Activated CD4-positive, CD25-positive, alpha-beta regulatory T cell treated with anti-CD3 and anti-CD28 coated beads, Interleukin-2, amount 50 U/mL, for 16 hours (primary cell): Measurements from ENCODE around the gene NLRP6.

Source experiments
- DNase-seq: peaks from one replicate; pipeline ENCODE4 v3.0.0-alpha.2; 2020; ENCODE audit warnings: low read depth, low spot score

The NLRP6 gene

DNA sequence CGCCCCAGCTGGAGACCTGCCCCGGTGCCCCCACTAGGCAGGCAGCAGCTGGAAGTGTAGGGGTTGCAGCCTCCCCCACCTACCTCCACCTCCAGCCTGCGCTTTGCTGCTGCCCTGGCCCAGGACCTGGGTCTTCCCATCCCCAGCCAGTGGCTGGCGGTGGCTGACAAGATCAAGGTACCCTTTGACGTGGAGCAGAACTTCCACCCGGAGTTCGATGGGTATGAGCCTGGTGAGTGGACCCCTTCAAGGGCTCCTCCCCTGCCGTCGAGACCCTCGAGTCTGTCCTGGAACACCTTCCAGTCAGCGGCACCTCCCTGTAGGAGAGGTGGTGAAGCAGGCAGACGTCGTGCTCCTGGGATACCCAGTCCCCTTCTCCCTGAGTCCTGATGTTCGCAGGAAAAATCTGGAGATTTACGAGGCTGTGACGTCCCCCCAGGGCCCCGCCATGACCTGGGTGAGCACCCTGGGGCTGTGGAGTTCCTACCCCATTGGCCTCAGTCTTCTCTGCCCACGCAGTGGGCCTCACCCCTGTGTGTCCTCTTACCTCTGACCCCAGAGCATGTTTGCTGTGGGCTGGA is 15.2 kb downstream of the NLRP6 start:
- no peak for DNase-seq

DNA sequence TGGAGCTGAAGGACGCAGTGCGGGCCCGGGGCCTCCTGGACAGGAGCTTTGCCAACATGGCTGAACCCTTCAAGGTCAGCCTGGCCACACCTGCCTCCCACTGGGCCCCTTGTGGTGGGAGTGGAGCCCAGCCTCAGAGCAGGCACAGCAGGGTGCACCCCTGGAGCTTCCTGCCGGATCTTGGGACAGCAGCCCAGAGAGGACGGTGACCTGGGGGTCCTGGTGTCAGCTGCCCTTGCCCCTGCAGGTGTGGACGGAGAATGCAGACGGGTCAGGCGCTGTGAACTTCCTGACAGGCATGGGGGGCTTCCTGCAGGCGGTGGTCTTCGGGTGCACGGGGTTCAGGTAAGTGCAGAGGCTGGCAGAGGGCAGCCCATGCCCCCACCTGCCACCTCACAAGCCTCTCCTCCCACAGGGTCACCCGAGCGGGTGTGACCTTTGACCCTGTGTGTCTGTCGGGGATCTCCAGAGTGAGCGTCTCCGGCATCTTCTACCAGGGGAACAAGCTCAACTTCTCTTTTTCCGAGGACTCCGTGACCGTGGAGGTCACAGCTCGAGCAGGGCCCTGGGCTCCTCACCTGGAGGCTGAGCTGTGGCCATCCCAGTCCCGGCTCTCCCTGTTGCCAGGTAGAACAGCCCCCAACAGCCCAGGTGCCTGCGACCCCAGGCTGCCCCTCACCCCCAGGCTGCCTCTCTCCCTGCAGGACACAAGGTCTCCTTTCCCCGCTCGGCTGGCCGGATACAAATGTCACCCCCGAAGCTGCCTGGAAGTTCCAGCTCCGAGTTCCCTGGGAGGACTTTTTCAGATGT is 15.8 kb downstream of the NLRP6 start:
- no peak for DNase-seq

DNA sequence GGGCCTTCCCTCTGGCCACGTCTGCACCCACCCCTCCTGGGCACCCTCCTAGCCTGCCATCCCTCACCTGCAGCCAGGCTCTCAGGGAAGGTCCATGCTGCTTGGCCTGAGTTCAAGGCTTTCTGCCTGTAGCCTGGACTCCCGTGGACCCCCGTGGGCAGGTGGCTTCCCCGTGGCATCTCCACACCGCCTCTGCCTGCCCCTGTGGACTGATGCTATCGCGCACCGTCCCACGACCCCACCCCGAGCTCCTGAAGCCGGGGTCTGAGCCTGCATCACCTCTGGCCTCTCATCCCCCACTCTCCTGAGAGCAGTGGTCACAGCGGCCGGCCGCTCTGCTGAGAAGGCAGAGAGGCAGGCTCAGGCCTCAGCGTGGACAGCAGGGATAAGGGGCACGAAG is 16.6 kb downstream of the NLRP6 start:
- DNase-seq = no peak

DNA sequence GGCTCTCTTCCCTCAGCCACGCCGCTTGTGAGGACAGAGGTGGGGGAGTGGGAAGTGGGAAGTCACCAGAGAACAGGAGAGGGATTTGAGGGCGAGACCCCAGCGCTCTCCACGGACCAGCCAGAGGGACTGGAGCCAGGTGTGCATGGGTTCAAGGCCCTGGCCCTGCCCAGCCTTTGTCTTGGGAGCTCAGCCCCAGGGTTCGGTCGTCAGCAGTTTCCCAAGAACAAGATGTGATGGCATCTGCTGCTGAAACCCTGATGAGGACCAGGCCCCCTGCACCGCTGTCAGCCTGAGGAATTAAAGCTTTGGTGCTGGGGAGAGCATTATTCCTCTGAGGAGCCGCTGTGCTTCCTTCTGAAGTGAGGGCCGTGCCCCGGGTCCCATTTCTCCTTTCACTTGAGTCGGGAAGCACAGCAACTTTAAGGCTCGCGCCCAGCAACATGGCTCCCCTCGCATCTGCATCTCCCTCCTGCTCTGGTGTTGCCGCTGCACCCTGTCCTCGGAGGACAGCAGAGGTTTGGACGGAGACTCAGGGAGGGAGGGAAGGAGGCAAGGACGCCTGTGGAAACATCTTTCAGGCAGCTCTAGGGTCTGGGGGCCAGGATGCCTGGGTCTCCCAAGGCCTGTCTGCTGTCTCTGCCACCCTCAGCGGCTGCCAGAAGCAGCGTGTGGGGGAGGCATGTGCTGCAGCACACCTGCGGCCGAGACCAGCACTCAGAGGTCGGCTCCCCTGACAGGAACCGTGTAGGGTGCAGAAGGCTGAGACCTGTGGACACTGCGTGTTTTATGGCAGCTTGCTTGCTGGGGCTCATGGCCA is 17.4 kb downstream of the NLRP6 start:
- no peak for DNase-seq

DNA sequence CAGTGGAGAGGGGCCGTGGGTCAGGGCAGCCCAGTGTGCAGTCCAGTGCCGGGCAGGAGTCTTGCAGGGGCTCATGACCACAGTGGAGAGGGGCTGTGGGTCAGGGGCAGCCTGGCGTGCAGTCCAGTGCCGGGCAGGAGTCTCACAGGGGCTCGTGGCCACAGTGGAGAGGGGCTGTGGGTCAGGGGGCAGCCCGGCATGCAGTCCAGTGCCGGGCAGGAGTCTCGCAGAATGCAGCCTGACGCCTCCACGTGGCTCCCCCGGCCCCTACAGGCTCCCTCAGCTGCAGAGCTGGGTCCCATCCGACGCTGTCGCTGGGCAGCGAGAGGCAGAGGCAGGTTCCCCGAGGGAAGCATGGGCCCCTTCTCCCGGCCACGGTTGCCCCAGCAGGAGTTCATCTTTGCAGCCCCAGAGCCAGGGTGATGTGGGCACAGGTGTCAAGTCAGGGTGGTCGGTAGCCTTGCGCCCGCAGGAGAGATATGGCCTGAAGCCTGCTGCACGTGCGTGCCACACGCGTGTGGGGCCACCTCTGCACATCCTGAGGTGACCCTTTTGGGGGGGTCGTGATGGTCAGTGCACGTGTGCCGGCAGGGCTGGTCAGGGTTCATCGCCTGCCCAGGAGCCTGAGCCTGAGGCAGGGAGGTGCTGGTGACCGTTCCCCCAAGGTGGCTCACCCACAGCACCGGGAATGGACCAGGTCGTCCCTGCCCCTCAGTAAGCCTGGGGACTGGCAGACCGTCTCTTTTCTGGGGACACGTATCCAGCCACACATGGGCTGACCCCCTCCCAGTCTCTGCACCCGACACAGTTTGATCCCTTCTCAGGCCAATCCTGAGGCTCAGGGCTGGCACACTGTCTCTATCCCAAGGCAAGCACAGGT is 18.2 kb downstream of the NLRP6 start:
- no peak for DNase-seq

DNA sequence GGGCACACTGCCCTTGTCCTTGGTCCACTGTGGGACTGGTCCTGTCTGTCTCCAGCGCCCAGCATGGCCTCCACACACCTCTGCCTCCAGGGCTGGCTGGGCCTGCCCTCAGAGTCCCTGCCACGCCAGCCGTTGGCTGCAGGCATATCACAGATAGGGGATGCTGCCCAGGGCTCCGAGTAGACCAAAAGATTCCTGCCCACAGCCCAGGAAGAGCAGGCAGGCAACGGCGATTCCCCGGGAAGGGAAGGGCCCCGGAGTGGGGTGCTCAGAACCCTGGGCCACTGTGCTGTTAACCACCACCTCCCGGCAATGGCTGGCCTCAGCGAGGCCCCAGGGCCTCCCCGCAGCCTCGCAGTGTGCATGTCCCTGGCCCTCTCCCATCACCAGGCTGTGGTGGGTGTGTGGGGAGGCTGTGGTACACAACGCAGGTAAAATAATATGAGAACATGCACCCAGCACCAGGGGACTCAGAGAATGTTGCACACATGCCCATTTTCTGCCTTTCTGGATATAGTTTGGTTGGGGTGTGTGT is 18.9 kb downstream of the NLRP6 start:
- DNase-seq = no peak

DNA sequence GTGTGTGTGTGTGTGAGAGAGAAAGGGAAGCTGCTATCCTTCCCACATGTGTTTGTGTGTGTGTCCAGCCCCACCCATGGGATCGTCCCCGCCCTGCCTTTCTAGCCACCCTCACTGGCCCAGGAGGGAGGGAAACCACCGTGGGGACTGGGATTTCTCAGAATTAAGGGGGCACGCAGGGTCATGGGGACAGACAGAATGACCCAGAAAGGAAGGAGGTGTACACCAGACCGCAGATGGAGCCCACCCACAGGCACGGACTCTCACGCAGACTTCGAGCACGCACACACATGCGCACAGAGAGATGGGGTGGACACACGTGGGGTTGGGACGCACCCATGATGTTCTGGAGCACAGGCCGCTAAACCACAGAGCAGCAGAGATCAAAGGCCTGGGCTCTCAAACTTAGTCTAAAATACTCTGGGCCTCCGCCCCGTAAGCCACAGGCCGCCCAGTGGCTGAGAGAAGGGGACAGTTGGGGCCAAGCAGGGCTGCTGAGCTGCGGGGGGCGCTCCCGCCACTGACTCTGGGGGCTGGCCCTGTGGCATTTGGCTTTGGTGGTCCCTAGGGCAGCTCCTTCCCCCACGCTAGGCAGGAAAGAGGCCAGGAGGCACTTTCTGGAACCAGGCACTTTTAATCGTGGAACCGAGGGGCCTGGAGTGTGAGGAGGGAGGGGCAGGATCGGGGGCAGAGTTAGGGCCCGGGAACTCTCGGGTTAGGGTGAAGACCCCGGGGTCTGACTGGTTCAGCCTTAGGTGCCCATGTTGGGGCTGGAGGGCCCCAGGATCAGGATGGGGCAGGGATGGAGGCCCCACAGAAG is 19.6 kb downstream of the NLRP6 start:
- DNase-seq = no peak

DNA sequence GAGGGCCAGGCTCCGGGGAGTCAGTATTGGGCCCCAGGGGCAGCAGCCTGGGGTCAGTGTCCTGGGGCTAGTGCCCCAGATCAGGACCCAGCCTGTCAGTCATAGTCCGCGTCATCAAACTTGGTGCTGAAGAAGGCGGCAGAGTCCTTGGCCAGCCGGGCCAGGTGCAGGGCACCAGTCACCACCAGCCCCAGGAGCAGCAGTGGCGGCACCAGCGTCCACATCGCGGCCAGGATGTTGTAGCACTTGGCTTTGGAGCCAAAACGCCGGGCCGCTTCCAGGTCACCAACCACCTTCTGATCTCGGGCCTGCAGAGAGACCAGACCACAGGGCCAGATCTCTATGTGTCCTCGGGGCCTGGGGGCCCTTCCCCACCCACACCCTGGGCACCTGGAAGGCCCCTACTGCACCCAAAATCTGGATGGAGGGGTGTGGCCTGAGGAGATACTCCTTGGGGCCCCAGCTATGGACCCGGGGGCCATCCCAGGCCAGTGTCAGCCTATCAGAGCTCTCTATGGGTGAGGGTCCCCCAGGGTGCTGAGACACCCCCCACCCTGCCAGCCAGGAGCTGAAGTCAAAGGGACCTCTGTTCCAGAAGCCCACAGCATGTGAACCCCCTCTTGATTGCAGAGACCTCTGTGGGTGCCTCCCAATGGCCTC is 20.3 kb downstream of the NLRP6 start:
- DNase-seq = no peak

DNA sequence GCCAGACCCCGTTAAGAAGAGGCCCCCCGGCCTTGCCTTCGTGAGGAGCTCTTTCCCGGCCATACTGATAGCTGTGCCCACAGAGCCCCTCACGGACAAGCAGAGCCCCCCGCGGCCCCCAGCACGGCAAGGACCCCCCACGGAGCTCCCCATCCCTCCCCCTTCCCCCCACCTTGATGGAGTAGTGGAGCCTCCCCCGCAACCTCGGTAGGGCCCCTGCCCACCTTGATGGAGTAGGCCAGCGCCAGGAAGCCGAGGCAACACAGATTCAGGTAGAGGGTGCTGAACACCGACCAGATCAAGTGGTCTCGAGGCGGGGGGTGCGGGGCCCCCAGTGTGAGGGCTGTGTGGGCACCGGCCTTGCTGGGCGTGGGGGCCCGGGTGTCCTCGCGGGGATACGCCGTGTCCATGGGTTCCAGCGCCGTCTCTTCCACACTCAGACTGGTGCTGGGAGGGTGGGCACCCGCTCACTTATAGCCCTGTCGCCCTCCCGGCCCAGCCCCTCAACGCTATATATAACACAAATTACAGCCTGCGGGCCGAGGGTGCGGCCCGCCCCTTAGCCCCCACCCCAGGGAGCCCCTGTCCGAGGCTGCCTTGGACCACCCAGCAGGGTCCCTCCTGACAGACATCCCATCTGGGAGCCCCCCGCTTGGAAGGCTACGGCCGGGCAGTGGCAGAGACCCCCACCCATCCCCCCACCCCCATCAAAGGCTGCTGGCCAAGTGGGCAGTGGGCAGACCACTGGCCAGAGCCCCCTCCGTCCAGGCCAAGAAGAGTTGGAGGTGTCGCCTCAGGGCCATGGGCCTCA is 21.1 kb downstream of the NLRP6 start, which contains the start of gene IFITM5:
TSS of gene IFITM5 (minus strand) at position 446 of the 811 bp plus-strand sequence. CDS start at position 410, 36 bp downstream.
- DNase-seq = no peak

DNA sequence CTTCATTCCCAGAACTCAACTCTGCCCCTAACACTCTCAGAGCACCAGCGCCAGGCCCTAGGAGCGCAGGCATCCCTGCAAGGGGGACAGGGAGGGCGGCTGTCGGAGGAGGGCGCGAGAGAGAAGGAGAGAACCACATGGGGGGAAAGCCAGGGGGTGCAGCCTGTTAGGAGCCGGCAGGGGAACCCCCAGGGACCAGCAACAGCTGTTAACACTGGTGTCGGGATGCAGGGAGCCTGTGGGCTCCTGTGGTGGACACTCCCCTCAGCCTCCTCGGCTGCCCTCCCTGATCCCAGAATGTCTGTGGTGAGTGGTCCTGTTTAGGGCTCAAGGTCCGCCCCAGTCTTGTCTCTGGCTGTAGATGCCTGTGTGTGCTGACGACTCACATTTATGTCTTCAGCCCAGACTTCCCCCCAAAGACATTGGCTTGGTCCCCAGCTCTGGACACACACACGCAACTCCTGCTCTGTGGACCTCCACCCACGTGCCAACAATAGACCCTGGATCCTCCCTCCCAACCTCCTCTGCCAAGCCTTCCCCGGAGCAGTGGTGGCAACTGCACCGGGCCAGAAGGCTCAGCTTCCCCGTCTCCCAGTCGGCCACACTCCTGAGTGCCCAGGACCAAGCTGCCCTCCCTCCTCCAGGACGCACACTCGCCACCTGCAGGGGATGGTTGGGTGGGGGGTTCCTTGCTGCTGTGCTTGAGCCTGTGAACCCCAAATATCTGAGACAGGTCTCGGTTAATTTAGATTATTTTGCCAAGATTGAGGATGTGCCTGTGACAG is 21.9 kb downstream of the NLRP6 start:
- DNase-seq = no peak

DNA sequence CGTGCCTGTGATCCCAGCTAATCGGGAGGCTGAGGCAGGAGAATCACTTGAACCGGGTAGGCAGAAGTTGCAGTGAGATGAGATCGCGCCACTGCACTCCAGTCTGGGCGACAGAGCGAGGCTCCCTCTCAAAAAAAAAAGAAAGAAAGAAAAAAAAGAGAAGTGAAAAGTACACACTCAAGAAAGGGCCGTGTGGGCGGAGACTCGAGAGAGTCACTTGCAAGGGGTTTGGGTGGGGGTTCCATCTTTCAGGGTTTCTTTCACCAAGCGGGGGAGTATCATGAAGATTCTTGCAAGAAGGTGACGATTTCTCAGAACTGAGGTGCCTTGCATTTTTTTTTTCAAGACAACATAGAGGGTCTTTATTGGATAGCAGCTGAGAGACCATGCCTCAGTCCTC is 25.2 kb downstream of the NLRP6 start:
- no peak for DNase-seq

DNA sequence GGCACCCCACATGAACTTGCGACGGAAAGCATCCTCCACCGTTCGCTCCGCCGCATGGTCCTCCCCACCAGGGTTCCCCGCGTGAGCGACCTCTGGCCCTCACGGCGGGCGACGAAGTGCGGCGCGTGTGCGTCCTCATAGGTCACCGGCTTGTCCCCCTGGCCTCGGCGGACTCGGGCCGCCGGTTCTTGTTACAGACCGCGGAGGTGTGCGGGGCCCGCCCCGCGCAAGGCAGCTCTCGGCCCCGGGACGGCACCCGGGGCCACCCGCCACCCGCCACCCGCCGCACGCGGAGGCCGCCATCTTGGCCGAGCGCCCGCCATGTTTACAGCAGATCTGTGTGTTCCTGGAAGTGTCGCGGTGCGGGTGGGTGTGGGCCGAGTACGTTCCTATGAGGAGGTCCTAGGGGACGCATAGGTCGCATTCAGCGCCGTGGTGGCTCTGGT is 25.9 kb downstream of the NLRP6 start:
- no peak for DNase-seq

DNA sequence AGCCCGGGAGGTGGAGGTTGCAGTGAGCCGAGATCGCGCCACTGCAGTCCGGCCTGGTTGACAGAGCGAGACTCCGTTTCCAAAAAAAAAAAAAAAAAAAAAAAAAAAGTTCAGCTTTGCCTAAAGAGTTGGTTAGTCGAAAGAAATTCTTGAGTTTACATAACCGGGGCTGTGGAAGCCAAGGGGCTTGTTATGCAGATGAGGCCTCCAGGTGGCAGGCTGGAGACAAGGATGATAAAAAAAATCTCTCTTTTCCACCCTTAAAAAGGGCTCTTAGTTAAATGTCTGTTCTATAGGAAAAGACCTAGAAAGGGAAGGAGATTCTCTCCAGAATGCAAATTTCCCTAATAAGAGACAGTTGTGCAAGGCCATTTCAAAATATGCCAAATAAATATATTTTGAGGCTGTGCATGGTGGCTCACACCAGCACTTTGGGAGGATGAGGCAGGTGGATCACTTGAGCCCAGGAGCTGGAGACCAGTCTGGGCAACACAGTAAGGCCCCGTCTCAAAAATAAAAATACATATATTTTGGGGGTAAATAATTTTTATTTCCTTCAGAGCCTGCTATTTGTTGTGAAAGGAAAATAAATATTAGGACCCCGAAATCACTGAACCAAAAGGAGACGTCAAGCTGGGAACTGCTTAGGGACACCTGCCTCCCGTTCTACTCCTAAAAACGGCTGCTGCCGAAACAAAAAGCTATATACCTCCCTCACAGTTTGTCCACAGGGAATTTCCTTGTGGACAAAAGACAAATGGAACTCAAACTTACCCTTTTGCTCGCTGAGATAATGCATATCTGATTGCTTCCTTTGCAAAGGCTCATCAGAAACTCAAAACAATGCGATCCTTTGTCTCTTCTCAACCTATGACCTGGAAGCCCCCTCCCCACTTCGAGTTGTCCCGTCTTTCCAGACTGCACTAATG is 27.0 kb downstream of the NLRP6 start:
- no peak for DNase-seq

DNA sequence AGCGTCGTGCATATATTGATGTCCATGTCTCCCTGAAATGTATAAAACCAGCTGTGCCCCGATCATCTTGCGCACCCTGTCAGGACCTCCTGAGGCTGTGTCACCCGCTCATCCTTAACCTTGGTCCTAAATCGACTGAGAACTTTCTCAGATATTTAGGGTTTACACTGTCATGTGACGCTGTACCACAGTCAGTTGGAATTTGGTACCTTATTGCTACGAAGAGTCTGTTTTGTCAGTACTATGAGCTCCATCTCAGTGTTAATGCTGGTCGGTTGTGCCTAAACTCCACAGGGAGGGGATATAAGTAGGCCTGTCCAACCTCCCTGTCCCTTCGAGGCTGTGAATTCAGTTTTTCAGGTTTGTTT is 27.6 kb downstream of the NLRP6 start:
- no peak for DNase-seq

DNA sequence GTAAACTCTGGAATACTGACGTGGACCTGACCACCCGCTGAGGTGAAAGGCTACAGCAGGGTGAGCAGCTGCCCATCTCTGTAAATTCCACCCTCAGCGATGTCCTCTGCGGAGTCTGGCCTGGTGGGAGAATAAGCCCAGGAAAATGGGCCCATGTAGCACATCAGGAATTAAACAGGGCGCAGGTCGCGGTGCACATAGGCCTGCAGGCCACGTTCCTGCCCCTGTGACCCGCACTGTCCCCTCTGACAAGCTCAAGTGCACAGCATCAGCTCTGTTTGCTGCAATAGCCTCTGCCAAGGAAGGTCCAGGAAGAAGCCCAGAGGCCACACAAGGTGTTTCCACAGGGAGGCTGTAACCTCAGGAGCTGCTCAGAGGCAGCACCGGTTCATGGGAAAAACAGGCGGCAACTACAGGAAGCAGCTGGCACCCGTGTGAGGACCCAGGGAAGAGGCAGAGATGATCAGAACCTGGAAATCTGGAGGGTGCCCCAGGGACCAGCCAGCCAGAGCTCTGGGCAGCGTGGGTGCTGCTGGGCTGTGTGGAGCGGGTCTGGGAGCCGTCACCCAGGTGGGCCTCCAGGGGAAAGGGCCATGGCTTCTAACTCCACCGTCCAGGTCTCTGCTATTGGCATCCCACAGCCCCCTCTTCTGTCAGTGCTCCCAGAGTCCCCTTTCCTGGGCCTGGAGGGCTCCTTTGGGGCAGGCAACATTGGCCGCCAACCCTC is 28.6 kb downstream of the NLRP6 start:
- DNase-seq = no peak
